HL-60 (cell line): ENCODE measurements around the gene NAIF1.

Source experiments
- POLR2AphosphoS5 ChIP-seq: IDR thresholded peaks from 2 replicates; pipeline ENCODE4 v1.6.1; 2012; ENCODE audit warnings: low read depth
- SPI1 ChIP-seq: IDR thresholded peaks from 2 replicates; pipeline ENCODE4 v1.6.1; 2012; ENCODE audit warnings: low read depth, mild to moderate bottlenecking, borderline replicate concordance
- TF ChIP-seq, protein P1 (sequence below): IDR thresholded peaks from one replicate; pipeline ENCODE4 v1.5.1; 2011; ENCODE audit warnings: low read length, control low read depth, inconsistent platforms; ENCODE audit not compliant: insufficient read depth

DNA sequence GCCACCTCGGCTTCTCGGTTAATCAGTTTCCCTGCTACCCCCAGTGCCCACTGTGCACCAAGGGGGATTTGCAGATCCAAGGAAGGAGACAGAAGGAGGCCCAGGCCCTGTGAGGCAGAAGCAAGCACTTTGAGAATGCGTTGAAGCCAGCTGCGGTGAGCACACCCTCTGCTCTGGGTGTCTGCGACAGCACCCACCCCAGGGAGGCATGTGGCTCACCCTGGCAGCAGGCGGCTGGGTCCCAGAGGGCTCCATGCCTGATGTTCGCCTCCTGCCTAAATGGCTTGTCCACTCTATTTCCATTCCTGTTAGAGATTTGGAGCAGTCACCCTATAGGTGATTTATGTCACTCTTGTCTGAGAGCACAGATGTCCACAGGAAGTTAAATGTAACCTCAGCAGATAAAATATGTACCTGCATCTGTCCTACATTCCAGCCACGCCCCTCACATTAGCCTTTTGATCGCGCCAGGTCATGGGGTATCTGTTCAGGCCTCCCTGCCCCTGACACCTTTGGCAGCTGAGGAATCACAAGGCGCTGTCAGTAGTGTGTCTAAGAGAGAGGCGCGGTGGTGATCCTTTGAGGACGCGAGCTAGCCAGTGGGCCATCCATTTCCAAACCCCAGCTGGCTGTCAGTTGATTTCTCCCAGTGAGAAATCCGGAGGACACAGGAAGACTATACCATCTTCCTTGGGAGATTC, 32.3 kb upstream of the NAIF1 start:
- TF ChIP-seq, protein P1, sequence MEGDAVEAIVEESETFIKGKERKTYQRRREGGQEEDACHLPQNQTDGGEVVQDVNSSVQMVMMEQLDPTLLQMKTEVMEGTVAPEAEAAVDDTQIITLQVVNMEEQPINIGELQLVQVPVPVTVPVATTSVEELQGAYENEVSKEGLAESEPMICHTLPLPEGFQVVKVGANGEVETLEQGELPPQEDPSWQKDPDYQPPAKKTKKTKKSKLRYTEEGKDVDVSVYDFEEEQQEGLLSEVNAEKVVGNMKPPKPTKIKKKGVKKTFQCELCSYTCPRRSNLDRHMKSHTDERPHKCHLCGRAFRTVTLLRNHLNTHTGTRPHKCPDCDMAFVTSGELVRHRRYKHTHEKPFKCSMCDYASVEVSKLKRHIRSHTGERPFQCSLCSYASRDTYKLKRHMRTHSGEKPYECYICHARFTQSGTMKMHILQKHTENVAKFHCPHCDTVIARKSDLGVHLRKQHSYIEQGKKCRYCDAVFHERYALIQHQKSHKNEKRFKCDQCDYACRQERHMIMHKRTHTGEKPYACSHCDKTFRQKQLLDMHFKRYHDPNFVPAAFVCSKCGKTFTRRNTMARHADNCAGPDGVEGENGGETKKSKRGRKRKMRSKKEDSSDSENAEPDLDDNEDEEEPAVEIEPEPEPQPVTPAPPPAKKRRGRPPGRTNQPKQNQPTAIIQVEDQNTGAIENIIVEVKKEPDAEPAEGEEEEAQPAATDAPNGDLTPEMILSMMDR: no peak
- no peak for TF ChIP-seq SPI1
- no peak for TF ChIP-seq POLR2AphosphoS5
